Retinal pigment epithelial cell (primary cell): ENCODE results near the gene TTYH2.

Experiments
- DNase-seq: peaks from one replicate; pipeline ENCODE4 v3.0.0-alpha.2; 2010; ENCODE audit warnings: low read depth
- H3K4me3 ChIP-seq: 2 replicates; pipeline ENCODE4 v1.5.1; 2011; ENCODE audit warnings: mild to moderate bottlenecking, low read length, control low read depth, moderate library complexity
- TF ChIP-seq, protein P1 (sequence below): conservative IDR thresholded peaks from 2 replicates; pipeline ENCODE4 v1.5.1; 2011; ENCODE audit warnings: low read depth, low read length, control low read depth, inconsistent platforms

The TTYH2 gene

DNA sequence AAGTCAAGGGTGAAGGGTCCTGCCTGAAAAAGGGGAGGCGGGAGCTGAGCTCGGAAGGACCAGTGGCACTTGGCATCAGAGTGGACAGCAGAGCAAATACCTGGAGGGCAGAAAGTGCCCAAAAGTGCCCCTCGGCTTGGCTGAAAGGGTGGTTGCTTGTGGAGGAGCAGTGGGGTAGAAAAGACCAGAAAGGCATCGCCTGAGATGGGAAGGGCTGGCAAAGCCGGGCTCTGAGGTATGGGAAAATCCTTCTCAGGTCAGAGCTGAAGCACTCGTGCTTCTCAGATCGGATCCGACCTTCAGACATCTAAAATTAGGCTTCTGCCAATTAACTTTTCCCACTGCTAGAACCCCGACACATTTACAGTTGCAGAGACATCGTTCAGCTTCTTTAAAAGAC, 11.4 kb upstream of the TTYH2 start:
- no peak for DNase-seq
- no peak overlapping the region for H3K4me3 ChIP-seq
- TF ChIP-seq, protein P1, sequence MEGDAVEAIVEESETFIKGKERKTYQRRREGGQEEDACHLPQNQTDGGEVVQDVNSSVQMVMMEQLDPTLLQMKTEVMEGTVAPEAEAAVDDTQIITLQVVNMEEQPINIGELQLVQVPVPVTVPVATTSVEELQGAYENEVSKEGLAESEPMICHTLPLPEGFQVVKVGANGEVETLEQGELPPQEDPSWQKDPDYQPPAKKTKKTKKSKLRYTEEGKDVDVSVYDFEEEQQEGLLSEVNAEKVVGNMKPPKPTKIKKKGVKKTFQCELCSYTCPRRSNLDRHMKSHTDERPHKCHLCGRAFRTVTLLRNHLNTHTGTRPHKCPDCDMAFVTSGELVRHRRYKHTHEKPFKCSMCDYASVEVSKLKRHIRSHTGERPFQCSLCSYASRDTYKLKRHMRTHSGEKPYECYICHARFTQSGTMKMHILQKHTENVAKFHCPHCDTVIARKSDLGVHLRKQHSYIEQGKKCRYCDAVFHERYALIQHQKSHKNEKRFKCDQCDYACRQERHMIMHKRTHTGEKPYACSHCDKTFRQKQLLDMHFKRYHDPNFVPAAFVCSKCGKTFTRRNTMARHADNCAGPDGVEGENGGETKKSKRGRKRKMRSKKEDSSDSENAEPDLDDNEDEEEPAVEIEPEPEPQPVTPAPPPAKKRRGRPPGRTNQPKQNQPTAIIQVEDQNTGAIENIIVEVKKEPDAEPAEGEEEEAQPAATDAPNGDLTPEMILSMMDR: no peak

DNA sequence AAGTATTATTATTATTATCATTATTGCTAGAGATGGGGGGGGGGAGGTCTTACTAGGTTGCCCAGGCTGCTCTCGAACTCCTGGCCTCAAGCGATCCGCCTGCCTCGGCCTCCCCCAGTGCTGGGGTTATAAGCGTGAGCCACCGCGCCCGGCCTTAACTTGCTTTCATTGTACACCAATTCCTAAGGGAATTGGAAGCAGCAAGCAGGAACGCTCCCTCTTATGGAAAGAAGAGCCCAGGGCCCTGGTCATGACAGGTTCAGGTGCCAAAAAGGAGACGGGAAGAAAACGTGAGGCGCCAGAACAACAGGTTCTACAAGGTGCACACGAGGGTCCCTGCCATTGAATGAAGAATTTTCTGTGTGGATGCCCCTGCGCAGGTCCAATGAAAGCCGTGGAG, 10.4 kb upstream of the TTYH2 start:
- TF ChIP-seq, protein P1: no peak
- no peak for DNase-seq
- no peak overlapping the region for H3K4me3 ChIP-seq

DNA sequence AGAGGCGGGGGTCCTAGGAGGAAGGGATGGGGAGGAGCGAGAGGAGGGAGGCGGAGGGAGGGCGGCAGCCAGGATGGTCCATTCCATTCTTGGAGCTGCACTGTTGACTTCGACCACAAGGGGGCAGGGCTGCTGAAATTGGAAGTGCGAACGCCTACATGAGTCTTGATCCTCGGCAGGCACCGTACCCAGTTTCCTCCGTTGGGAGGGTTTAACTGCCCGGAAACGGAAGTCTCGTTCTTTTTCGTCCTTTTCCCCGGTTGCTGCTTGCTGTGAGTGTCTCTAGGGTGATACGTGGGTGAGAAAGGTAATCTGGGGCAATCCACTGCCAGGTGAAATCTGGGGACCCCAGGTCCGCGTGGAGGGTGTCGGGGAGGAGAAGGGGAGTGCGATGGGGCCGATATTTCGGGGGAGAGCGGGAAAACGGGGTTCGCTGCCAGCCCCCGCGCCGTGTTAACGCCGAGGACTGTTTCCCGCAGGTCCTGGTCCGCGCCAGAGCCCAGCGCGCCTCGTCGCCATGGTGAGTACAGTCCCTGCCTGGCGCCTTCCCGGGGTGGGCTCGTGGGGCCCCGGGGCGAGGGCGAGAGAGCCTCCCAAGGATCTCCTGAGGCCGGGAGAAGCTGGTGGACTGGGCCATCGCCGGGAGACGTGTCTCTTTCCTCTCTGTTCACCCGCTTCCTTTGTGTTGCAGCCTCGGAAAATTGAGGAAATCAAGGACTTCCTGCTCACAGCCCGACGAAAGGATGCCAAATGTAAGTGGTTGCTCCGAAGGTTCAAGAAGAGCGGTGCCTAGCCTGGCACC, 9.7 kb upstream of the TTYH2 start, which contains the start of gene RPL38:
RPL38 (plus strand) TSS at position 240 of the 802 bp plus-strand sequence; CDS start at position 518, 278 bp downstream.
- peak; percentile 92 for DNase-seq
- TF ChIP-seq, protein P1: peak; percentile 97
- H3K4me3 ChIP-seq: peak within 1 kb of the TSS; percentile 99

DNA sequence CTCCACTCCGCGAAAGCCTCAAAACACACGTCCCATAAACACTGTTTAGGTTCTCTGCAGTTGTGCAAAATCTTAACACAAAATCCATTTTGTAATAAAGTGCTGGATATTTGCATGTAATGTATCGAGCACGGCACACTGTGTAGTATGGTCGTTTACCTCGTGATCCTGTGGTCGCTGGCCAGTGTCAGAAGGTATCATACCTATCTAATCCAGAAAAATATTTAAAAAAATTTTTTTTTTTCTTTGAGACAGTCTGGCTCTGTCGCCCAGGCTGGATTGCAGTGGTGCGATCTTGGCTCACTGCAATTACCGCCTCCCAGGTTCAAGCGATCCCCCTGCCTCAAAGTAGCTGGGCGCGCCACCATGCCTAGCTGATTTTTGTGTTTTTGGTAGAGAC, 8.9 kb upstream of the TTYH2 start:
- TF ChIP-seq, protein P1: no peak
- no peak for DNase-seq
- peak overlapping the region; percentile 99 for H3K4me3 ChIP-seq

DNA sequence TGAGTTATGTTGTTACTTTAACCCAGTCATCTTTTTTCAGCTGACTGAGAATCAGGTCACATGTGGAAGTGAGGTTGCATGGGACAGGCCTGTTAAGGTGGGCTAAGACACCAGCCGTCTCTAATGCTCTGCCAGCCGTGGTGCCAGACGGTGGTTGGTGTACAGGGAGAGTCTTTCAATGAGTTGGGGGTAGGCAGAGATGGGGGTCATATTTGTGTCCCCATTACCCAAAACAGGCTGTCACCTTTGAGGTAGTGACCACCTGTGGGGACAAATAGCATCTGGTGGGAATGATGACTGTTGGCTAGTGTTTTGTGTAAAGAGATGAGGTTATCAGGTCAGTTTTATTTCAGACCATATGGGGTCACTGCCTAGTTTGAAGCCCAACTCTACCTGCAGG, 8.1 kb upstream of the TTYH2 start:
- TF ChIP-seq, protein P1: no peak
- H3K4me3 ChIP-seq: peak overlapping the region; percentile 99
- no peak for DNase-seq

DNA sequence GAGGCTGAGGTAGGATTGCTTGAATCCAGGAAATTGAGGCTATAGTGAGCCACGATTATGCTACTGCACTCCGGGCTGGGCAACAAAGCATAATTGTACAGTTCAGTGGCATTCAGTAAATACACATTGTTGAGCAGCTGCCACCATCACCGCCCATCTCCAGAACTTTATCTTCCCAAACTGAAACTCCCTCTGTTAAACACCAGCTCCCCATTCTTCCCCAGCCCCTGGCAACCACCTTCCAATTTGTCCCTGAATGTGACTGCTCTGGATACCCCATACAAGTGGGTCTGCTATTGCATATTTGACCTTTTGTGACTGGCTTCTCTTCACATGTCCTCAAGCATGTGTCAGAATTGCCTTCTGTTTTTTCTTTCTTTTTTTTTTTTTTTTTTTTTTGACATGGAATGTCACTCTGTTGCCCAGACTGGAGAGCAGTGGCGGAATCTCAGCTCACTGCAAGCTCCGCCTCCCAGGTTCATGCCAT, 7.0 kb upstream of the TTYH2 start:
- no peak overlapping the region for H3K4me3 ChIP-seq
- DNase-seq: no peak
- TF ChIP-seq, protein P1: no peak
